Activated CD8-positive, alpha-beta T cell treated with anti-CD3 and anti-CD28 coated beads, Interleukin-2, amount 10 ng/mL, durations not matched to agents 7 days and 5 days (primary cell): Measurements from ENCODE around the gene ERGIC3. TPM values are rescaled to one million over a fixed set of nuclear protein-coding genes. Genes with fewer than 3 reads are reported as not detected.
"Not testable (repeated sequence)": the region's sequence is repeated elsewhere in the genome, so short reads cannot be mapped to it uniquely, and the experiment has no call there.

Experiments used
- ATAC-seq: fragments of 150-1000 bp; cut with Tn5 transposase; one replicate; pipeline ENCODE4 v1.10.0; 2021; ENCODE audit warnings: moderate library complexity
- CTCF ChIA-PET: fragments of 350-600 bp; sonication (Branson Sonifier 250); formaldehyde crosslinking; loops from one replicate; lab custom pipeline; 2021; ENCODE audit warnings: antibody characterized with exemption; lab: Charles Lee
- POLR2A ChIA-PET: fragments of 350-600 bp; sonication (Branson Sonifier 250); formaldehyde crosslinking; loops from one replicate; lab custom pipeline; 2021; ENCODE audit warnings: antibody characterized with exemption; lab: Charles Lee
- DNase-seq: peaks from one replicate; pipeline ENCODE4 v3.0.0-alpha.2; 2020
- H3K27ac Mint-ChIP-seq: one replicate; pipeline ENCODE4 v1.8.0; 2021; ENCODE audit warnings: mild to moderate bottlenecking, mixed read lengths
- H3K27me3 Mint-ChIP-seq: one replicate; pipeline ENCODE4 v1.8.0; 2021; ENCODE audit warnings: low read depth, mixed read lengths
- H3K36me3 Mint-ChIP-seq: one replicate; pipeline ENCODE4 v1.8.0; 2021; ENCODE audit warnings: low read depth, mixed read lengths
- H3K4me1 Mint-ChIP-seq: one replicate; pipeline ENCODE4 v1.8.0; 2021; ENCODE audit warnings: low read depth, mixed read lengths
- H3K4me3 Mint-ChIP-seq: one replicate; pipeline ENCODE4 v1.8.0; 2021; ENCODE audit warnings: mild to moderate bottlenecking, mixed read lengths
- H3K9me3 Mint-ChIP-seq: one replicate; pipeline ENCODE4 v1.8.0; 2022; ENCODE audit warnings: mixed read lengths; ENCODE audit not compliant: insufficient read depth
- total RNA-seq, 2 experiments: library from RNA; stranded (reverse); gene quantifications; one replicate each; pipeline ENCODE4 v1.2.3, GENCODE V29; 2021

ERGIC3 gene
- total RNA-seq, 2 experiments from 2014 or later, result 114 to 122 TPM

GRCh38 chr20:35551503-35551902 is 9.6 kb downstream of the ERGIC3 start:
- Mint-ChIP-seq H3K36me3 (peaks cover 18% of the 10 kb centered on the region), H3K4me1 (no peaks in the 10 kb centered on the region), H3K4me3 (no peak overlapping the region), H3K9me3 (no peaks in the 10 kb centered on the region), H3K27me3 (no peaks in the 10 kb centered on the region), H3K27ac (no peak overlapping the region)
- CTCF ChIA-PET, result interaction anchor here (0.7 kb wide), 1 partner anchor 10 kb away, joined by 3 read pairs; the partner anchor contains the start of gene ERGIC3
- POLR2A ChIA-PET, result interaction anchor here (1.0 kb wide), 1 partner anchor 9 kb away, joined by 3 read pairs; no protein-coding TSS in a partner anchor
- ATAC-seq (no peak), DNase-seq (no peak)

GRCh38 chr20:35552914-35553313 is 11.0 kb downstream of the ERGIC3 start:
- ATAC-seq, result no peak
- H3K4me1 Mint-ChIP-seq, result no peaks in the 10 kb centered on the region
- ChIA-PET POLR2A (interaction anchor here (1.2 kb wide), 1 partner anchor 11 kb away, joined by 4 read pairs; the partner anchor contains the start of gene ERGIC3), CTCF (no interaction called here)
- H3K27ac Mint-ChIP-seq, result no peak overlapping the region
- peaks cover 18% of the 10 kb centered on the region for H3K36me3 Mint-ChIP-seq
- no peaks in the 10 kb centered on the region for H3K9me3 Mint-ChIP-seq
- H3K27me3 Mint-ChIP-seq, result no peaks in the 10 kb centered on the region
- DNase-seq, result no peak
- H3K4me3 Mint-ChIP-seq, result no peak overlapping the region

- H3K36me3 Mint-ChIP-seq, H3K27me3 Mint-ChIP-seq, DNase-seq, POLR2A ChIA-PET, ATAC-seq, H3K4me1 Mint-ChIP-seq, H3K4me3 Mint-ChIP-seq, H3K9me3 Mint-ChIP-seq, CTCF ChIA-PET, H3K27ac Mint-ChIP-seq: not testable (repeated sequence)
Observed at GRCh38 chr20:35555461-35555860, 13.6 kb downstream of the ERGIC3 start.

GRCh38 chr20:35555951-35556645 is 14.2 kb downstream of the ERGIC3 start:
- peaks cover 10% of the 10 kb centered on the region for H3K36me3 Mint-ChIP-seq
- no peaks in the 10 kb centered on the region for H3K27me3 Mint-ChIP-seq
- no peaks in the 10 kb centered on the region for H3K4me1 Mint-ChIP-seq
- POLR2A ChIA-PET, result no interaction called here
- no peak overlapping the region for H3K27ac Mint-ChIP-seq
- ATAC-seq (no peak), DNase-seq (no peak)
- no peaks in the 10 kb centered on the region for H3K9me3 Mint-ChIP-seq
- H3K4me3 Mint-ChIP-seq, result no peak overlapping the region
- CTCF ChIA-PET, result no interaction called here

GRCh38 chr20:35556871-35557270 is 15.0 kb downstream of the ERGIC3 start:
- Mint-ChIP-seq H3K36me3 (peaks cover 10% of the 10 kb centered on the region), H3K9me3 (no peaks in the 10 kb centered on the region), H3K27ac (no peak overlapping the region), H3K4me3 (no peak overlapping the region), H3K4me1 (no peaks in the 10 kb centered on the region), H3K27me3 (no peaks in the 10 kb centered on the region)
- ATAC-seq, result no peak
- CTCF ChIA-PET, result no interaction called here
- DNase-seq, result no peak
- POLR2A ChIA-PET, result interaction anchor here (1.2 kb wide), 1 partner anchor 10 kb away, joined by 3 read pairs; no protein-coding TSS in a partner anchor

GRCh38 chr20:35558451-35558850 is 16.6 kb downstream of the ERGIC3 start:
- H3K36me3 Mint-ChIP-seq, result peaks cover 10% of the 10 kb centered on the region
- H3K27me3 Mint-ChIP-seq, result no peaks in the 10 kb centered on the region
- DNase-seq, result no peak
- H3K27ac Mint-ChIP-seq, result no peak overlapping the region
- CTCF ChIA-PET, result no interaction called here
- POLR2A ChIA-PET, result no interaction called here
- no peak overlapping the region for H3K4me3 Mint-ChIP-seq
- H3K9me3 Mint-ChIP-seq, result no peaks in the 10 kb centered on the region
- H3K4me1 Mint-ChIP-seq, result no peaks in the 10 kb centered on the region
- no peak for ATAC-seq

- no peak overlapping the region for H3K4me3 Mint-ChIP-seq
- ATAC-seq (no peak), DNase-seq (no peak)
- no peaks in the 10 kb centered on the region for H3K27me3 Mint-ChIP-seq
- H3K4me1 Mint-ChIP-seq, result no peaks in the 10 kb centered on the region
- no peak overlapping the region for H3K27ac Mint-ChIP-seq
- peaks cover 10% of the 10 kb centered on the region for H3K36me3 Mint-ChIP-seq
- no peaks in the 10 kb centered on the region for H3K9me3 Mint-ChIP-seq
- POLR2A ChIA-PET, result no interaction called here
- CTCF ChIA-PET, result no interaction called here
Observed at GRCh38 chr20:35559042-35559693, 17.3 kb downstream of the ERGIC3 start.

- Mint-ChIP-seq H3K36me3 (peaks cover 2% of the 10 kb centered on the region), H3K4me1 (no peaks in the 10 kb centered on the region), H3K27ac (no peak overlapping the region), H3K27me3 (no peaks in the 10 kb centered on the region), H3K9me3 (no peaks in the 10 kb centered on the region), H3K4me3 (no peak overlapping the region)
- ATAC-seq (no peak), DNase-seq (no peak)
- POLR2A ChIA-PET, result interaction anchor here (0.6 kb wide), 1 partner anchor 404 kb away, joined by 3 read pairs; no protein-coding TSS in a partner anchor
- CTCF ChIA-PET, result no interaction called here
Observed at GRCh38 chr20:35560105-35560511, 18.2 kb downstream of the ERGIC3 start.

- ATAC-seq (no peak), DNase-seq (no peak)
- H3K4me1 Mint-ChIP-seq, result no peaks in the 10 kb centered on the region
- no peak overlapping the region for H3K27ac Mint-ChIP-seq
- no peaks in the 10 kb centered on the region for H3K9me3 Mint-ChIP-seq
- H3K4me3 Mint-ChIP-seq, result no peak overlapping the region
- POLR2A ChIA-PET, result interaction anchor here (0.6 kb wide), 1 partner anchor 403 kb away, joined by 3 read pairs; no protein-coding TSS in a partner anchor
- CTCF ChIA-PET, result no interaction called here
- H3K27me3 Mint-ChIP-seq, result no peaks in the 10 kb centered on the region
- no peaks in the 10 kb centered on the region for H3K36me3 Mint-ChIP-seq
Observed at GRCh38 chr20:35560541-35560940, 18.7 kb downstream of the ERGIC3 start.

GRCh38 chr20:35561268-35561667 is 19.4 kb downstream of the ERGIC3 start:
- no peak overlapping the region for H3K4me3 Mint-ChIP-seq
- H3K27me3 Mint-ChIP-seq, result no peaks in the 10 kb centered on the region
- H3K27ac Mint-ChIP-seq, result no peak overlapping the region
- DNase-seq, result no peak
- H3K36me3 Mint-ChIP-seq, result no peaks in the 10 kb centered on the region
- peak; percentile 59 for ATAC-seq
- ChIA-PET POLR2A (no interaction called here), CTCF (no interaction called here)
- no peaks in the 10 kb centered on the region for H3K4me1 Mint-ChIP-seq
- no peaks in the 10 kb centered on the region for H3K9me3 Mint-ChIP-seq

GRCh38 chr20:35561671-35562070 is 19.8 kb downstream of the ERGIC3 start:
- Mint-ChIP-seq H3K4me1 (no peaks in the 10 kb centered on the region), H3K27ac (no peak overlapping the region), H3K27me3 (no peaks in the 10 kb centered on the region), H3K9me3 (no peaks in the 10 kb centered on the region), H3K36me3 (no peaks in the 10 kb centered on the region), H3K4me3 (no peak overlapping the region)
- ATAC-seq, result no peak
- no peak for DNase-seq
- ChIA-PET CTCF (no interaction called here), POLR2A (no interaction called here)

GRCh38 chr20:35562541-35563110 is 20.7 kb downstream of the ERGIC3 start:
- no peaks in the 10 kb centered on the region for H3K9me3 Mint-ChIP-seq
- ATAC-seq, result no peak
- no peaks in the 10 kb centered on the region for H3K36me3 Mint-ChIP-seq
- ChIA-PET CTCF (no interaction called here), POLR2A (no interaction called here)
- no peak overlapping the region for H3K27ac Mint-ChIP-seq
- peaks cover 4% of the 10 kb centered on the region for H3K27me3 Mint-ChIP-seq
- no peak for DNase-seq
- no peaks in the 10 kb centered on the region for H3K4me1 Mint-ChIP-seq
- H3K4me3 Mint-ChIP-seq, result no peak overlapping the region
